H1 (cell line): Measurements from ENCODE around the gene ITFG2. TPM values are rescaled to one million over a fixed set of nuclear protein-coding genes. Genes with fewer than 3 reads are reported as not detected.

Experiments used
- CTCF ChIA-PET: fragments of 300-600 bp; sonication (Branson Sonifier 250); formaldehyde crosslinking; loops from one replicate; lab custom pipeline; 2021; ENCODE audit not compliant: partially characterized antibody; lab: Charles Lee
- POLR2A ChIA-PET: fragments of 300-600 bp; sonication (Branson Sonifier 250); formaldehyde crosslinking; loops from one replicate; lab custom pipeline; 2021; ENCODE audit warnings: inconsistent platforms; ENCODE audit not compliant: partially characterized antibody; lab: Charles Lee
- DNase-seq, 2 experiments: peaks; one replicate each; pipeline versions ENCODE4 v3.0.0 to v3.0.0-alpha.2; 2010 to 2022; ENCODE audit warnings: low spot score in 2 of 2, low read depth in 1 of 2, mixed read lengths in 1 of 2
- FAIRE-seq: peaks from 2 replicates; lab custom pipeline; 2011; peaks lifted over from hg19 to GRCh38; lab: Jason Lieb, UNC
- H2AFZ ChIP-seq: 2 replicates; pipeline ENCODE4 v1.8.1; 2012; ENCODE audit warnings: low read length, inconsistent platforms
- H2AK5ac ChIP-seq: 2 replicates; pipeline ENCODE4 v1.6.1; 2013; ENCODE audit warnings: low read depth, low read length
- H2BK120ac ChIP-seq: replicated peaks from 2 replicates; pipeline ENCODE3; 2013; ENCODE audit warnings: low read depth, low read length, inconsistent platforms
- H2BK12ac ChIP-seq: 2 replicates; pipeline ENCODE4 v1.6.1; 2013; ENCODE audit warnings: low read depth, low read length
- H2BK15ac ChIP-seq: 2 replicates; pipeline ENCODE4 v1.6.1; 2013; ENCODE audit warnings: low read length
- H2BK20ac ChIP-seq: 2 replicates; pipeline ENCODE4 v1.6.1; 2013; ENCODE audit warnings: low read length
- H2BK5ac ChIP-seq: 2 replicates; pipeline ENCODE4 v1.6.1; 2013; ENCODE audit warnings: low read depth, low read length
- H3K14ac ChIP-seq: 2 replicates; pipeline ENCODE4 v1.6.1; 2013; ENCODE audit warnings: inconsistent platforms; ENCODE audit not compliant: insufficient read length
- H3K18ac ChIP-seq: 2 replicates; pipeline ENCODE4 v1.6.1; 2013; ENCODE audit warnings: low read length; ENCODE audit errors: extremely low read depth
- H3K23ac ChIP-seq: 2 replicates; pipeline ENCODE4 v1.6.1; 2013; ENCODE audit warnings: inconsistent platforms; ENCODE audit not compliant: insufficient read length
- H3K23me2 ChIP-seq: 2 replicates; pipeline ENCODE4 v1.6.1; 2013; ENCODE audit warnings: low read depth, low read length
- H3K27ac ChIP-seq: 2 replicates; pipeline ENCODE4 v1.6.1; 2011; ENCODE audit warnings: low read depth, low read length, inconsistent platforms
- H3K27me3 ChIP-seq, 4 experiments: replicated peaks in 1 of 4; 1 replicate in 1 of 4; 2 replicates in 3 of 4; pipeline versions ENCODE4 v1.6.1 to v1.8.1; 2011 to 2013; ENCODE audit warnings: low read length in 3 of 4, mild to moderate bottlenecking in 3 of 4, inconsistent platforms in 2 of 4, mixed read lengths in 2 of 4, moderate library complexity in 1 of 4; ENCODE audit not compliant: control insufficient read depth in 3 of 4, insufficient read depth in 3 of 4; ENCODE audit errors: extremely low read depth in 1 of 4
- H3K36me3 ChIP-seq, 4 experiments: 2 replicates each; pipeline versions ENCODE4 v1.6.1 to v1.8.1; 2011 to 2013; ENCODE audit warnings: mild to moderate bottlenecking in 4 of 4, low read length in 3 of 4, moderate library complexity in 2 of 4, control low read depth in 1 of 4, inconsistent platforms in 1 of 4; ENCODE audit not compliant: insufficient read depth in 4 of 4, control insufficient read depth in 2 of 4
- H3K4ac ChIP-seq: replicated peaks from 2 replicates; pipeline ENCODE3; 2013; ENCODE audit warnings: low read length, low read depth, mixed read lengths, inconsistent platforms; ENCODE audit not compliant: insufficient read length
- H3K4me1 ChIP-seq, 4 experiments: replicated peaks in 1 of 4; 1 replicate in 1 of 4; 2 replicates in 3 of 4; pipeline versions ENCODE4 v1.6.1 to v1.8.1; 2011 to 2013; ENCODE audit warnings: low read length in 3 of 4, inconsistent platforms in 2 of 4, mixed read lengths in 1 of 4; ENCODE audit not compliant: insufficient read depth in 4 of 4, control insufficient read depth in 3 of 4
- H3K4me2 ChIP-seq, 2 experiments: 2 replicates each; pipeline versions ENCODE4 v1.6.1 to v1.8.1; 2011 to 2013; ENCODE audit warnings: low read depth in 2 of 2, low read length in 2 of 2, control low read depth in 1 of 2, inconsistent platforms in 1 of 2, mild to moderate bottlenecking in 1 of 2; ENCODE audit not compliant: insufficient read depth in 1 of 2
- H3K4me3 ChIP-seq, 4 experiments: fragments of 200-600, 300-600 bp in 1 of 4; sonication (generic), shearing (Covaris generic), sonication (Bioruptor Twin) in 1 of 4; 2 replicates each; pipeline versions ENCODE4 v1.5.1 to v1.8.1; 2011 to 2016; ENCODE audit warnings: low read length in 4 of 4, low read depth in 3 of 4, control low read depth in 2 of 4, inconsistent platforms in 2 of 4, mild to moderate bottlenecking in 2 of 4, mixed read lengths in 1 of 4, moderate library complexity in 1 of 4; ENCODE audit not compliant: insufficient read depth in 2 of 4; ENCODE audit errors: extremely low read depth in 1 of 4
- H3K56ac ChIP-seq: replicated peaks from 2 replicates; pipeline ENCODE3; 2013; ENCODE audit warnings: low read depth, mild to moderate bottlenecking, mixed read lengths, low read length, inconsistent platforms; ENCODE audit not compliant: insufficient read length
- H3K79me1 ChIP-seq: 2 replicates; pipeline ENCODE4 v1.6.1; 2013; ENCODE audit warnings: low read depth, low read length, control low read depth
- H3K79me2 ChIP-seq, 2 experiments: 2 replicates each; pipeline versions ENCODE4 v1.6.1 to v1.8.1; 2012 to 2013; ENCODE audit warnings: low read length in 2 of 2, mild to moderate bottlenecking in 2 of 2, inconsistent platforms in 1 of 2; ENCODE audit not compliant: insufficient read depth in 2 of 2, control insufficient read depth in 1 of 2
- H3K9ac ChIP-seq, 4 experiments: replicated peaks in 1 of 4; 1 replicate in 1 of 4; 2 replicates in 3 of 4; pipeline versions ENCODE4 v1.6.1 to v1.8.1; 2011 to 2013; ENCODE audit warnings: low read depth in 3 of 4, low read length in 3 of 4, control low read depth in 2 of 4, mild to moderate bottlenecking in 2 of 4, moderate library complexity in 2 of 4, inconsistent platforms in 1 of 4; ENCODE audit errors: extremely low read depth in 1 of 4
- H3K9me3 ChIP-seq, 2 experiments: 2 replicates each; pipeline versions ENCODE4 v1.6.1 to v1.8.1; 2012 to 2013; ENCODE audit warnings: mild to moderate bottlenecking in 2 of 2, moderate library complexity in 2 of 2, control low read depth in 1 of 2, inconsistent platforms in 1 of 2, low read depth in 1 of 2, low read length in 1 of 2, mixed read lengths in 1 of 2; ENCODE audit not compliant: insufficient read depth in 2 of 2
- H4K20me1 ChIP-seq, 2 experiments: replicated peaks in 1 of 2; 2 replicates each; pipeline versions ENCODE3 to v1.8.1; 2011 to 2013; ENCODE audit warnings: inconsistent platforms in 2 of 2, low read length in 2 of 2, mild to moderate bottlenecking in 1 of 2; ENCODE audit not compliant: insufficient read depth in 2 of 2, control insufficient read depth in 1 of 2
- H4K5ac ChIP-seq: 2 replicates; pipeline ENCODE4 v1.6.1; 2013; ENCODE audit warnings: low read length, low read depth, mixed read lengths, inconsistent platforms; ENCODE audit not compliant: insufficient read length
- H4K8ac ChIP-seq: 2 replicates; pipeline ENCODE4 v1.8.0; 2013; ENCODE audit warnings: mild to moderate bottlenecking, moderate library complexity, low read length, inconsistent platforms; ENCODE audit not compliant: insufficient read depth; ENCODE audit errors: extremely low read depth
- H4K91ac ChIP-seq: replicated peaks from 2 replicates; pipeline ENCODE3; 2013; ENCODE audit warnings: low read length, mixed read lengths, inconsistent platforms; ENCODE audit not compliant: insufficient read length
- CEBPB ChIP-seq: IDR thresholded peaks from 2 replicates; pipeline ENCODE4 v1.6.1; 2012; ENCODE audit warnings: low read depth, low read length
- E2F6 ChIP-seq: IDR thresholded peaks from 2 replicates; pipeline ENCODE4 v1.6.1; 2012; ENCODE audit warnings: inconsistent platforms
- TEAD4 ChIP-seq: IDR thresholded peaks from 2 replicates; pipeline ENCODE4 v1.6.1; 2012; ENCODE audit warnings: low read depth, low read length, inconsistent platforms, mixed read lengths
- WGBS, 2 experiments: shearing (Covaris generic) in 1 of 2; methylation state at CpG; one replicate each; pipeline versions ENCODE4 v1.1.6 to v1.1.7; 2013 to 2015; ENCODE audit warnings: low lambda C conversion rate in 2 of 2, mixed read lengths in 2 of 2, inconsistent platforms in 1 of 2, low coverage in 1 of 2, missing lambda C conversion rate in 1 of 2; ENCODE audit not compliant: insufficient replicate concordance in 2 of 2, insufficient coverage in 1 of 2, insufficient read length in 1 of 2; ENCODE audit errors: extremely low coverage in 1 of 2, missing lambda C conversion rate in 1 of 2; 5-methylcytosine and 5-hydroxymethylcytosine counted together
- polyA plus RNA-seq, 7 experiments: library from polyadenylated mRNA; depleted of rRNA in 3 of 7; stranded (reverse) in 5 of 7; unstranded in 2 of 7; fragments of >200 nt in 5 of 7; fragments of 200-250 nt in 2 of 7; gene quantifications; 1 replicate in 5 of 7; 2 replicates in 1 of 7; 4 replicates in 1 of 7; pipeline versions ENCODE4 v1.2.1 to v1.2.3, GENCODE V29; 2011 to 2013; ENCODE audit warnings: missing spikeins in 2 of 7, mixed read lengths in 2 of 7
- total RNA-seq: library from RNA; stranded (reverse); fragmentation: NEBNext Ultra II Directional; extraction: Animal tissue kit (Norgen Biotek cat#: 25700); gene quantifications from 2 replicates; pipeline ENCODE4 v1.2.1, GENCODE V29; 2021

Gene ITFG2
- total and polyA plus RNA-seq, 2 of the 8 experiments (the other 6 are each of a cell fraction or from before 2014, with no cell fraction given), result 15.0 to 22.9 TPM

DNA sequence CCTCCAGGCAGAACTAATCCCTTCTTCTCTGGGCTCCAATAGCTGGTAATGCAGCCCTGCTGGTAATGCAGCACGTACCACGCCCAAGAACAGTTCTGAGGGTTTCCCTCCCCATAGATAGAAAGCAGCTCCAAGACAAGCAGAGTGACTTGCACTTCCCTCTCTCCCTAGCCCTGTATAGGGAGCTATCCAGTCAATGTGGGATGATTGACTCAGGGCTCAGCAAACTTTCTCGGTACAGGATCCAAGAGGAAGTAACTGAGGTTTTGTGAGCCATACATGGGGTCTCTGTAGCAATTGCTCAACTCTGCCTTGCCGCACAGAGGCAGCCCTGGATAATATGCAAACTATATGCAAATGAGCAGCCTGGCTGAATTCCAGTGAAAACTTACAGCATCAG lies 33.2 kb upstream of the ITFG2 start:
- H3K79me2 ChIP-seq, result no peaks in the 10 kb centered on the region
- no peak overlapping the region for H3K23ac ChIP-seq
- WGBS, 2 experiments, result 47% methylated on average over 4 of the region's 4 CpGs; no CpG with 5 or more reads in 1 of the 2 experiments
- no peak overlapping the region for H3K18ac ChIP-seq
- FAIRE-seq, result peak; percentile 85
- no peak overlapping the region for H3K27ac ChIP-seq
- H3K56ac ChIP-seq, result no peak overlapping the region
- no peaks in the 10 kb centered on the region for H3K27me3 ChIP-seq
- no peak overlapping the region for H2BK15ac ChIP-seq
- H3K4me1 ChIP-seq, result peaks cover 2 to 6% (median 5%) of the 10 kb centered on the region in 4 experiments; a peak in 6 of 7 replicates
- H2AK5ac ChIP-seq, result no peak overlapping the region
- H2BK20ac ChIP-seq, result no peak overlapping the region
- no peak overlapping the region for H3K4ac ChIP-seq
- peak overlapping the region; percentile 22; the same call in 1 of the 2 replicates for H2BK5ac ChIP-seq
- H3K9ac ChIP-seq, result no peak overlapping the region
- H4K5ac ChIP-seq, result no peak overlapping the region
- H3K14ac ChIP-seq, result no peak overlapping the region
- H2BK12ac ChIP-seq, result no peak overlapping the region
- ChIA-PET POLR2A (interaction anchor here (0.8 kb wide), 1 partner anchor 14 kb away, joined by 4 read pairs; no protein-coding TSS in a partner anchor), CTCF (interaction anchor here (0.8 to 1.3 kb wide), 7 partner anchors 15 to 75 kb away, joined by 3 to 4 read pairs (median 3); no protein-coding TSS in a partner anchor)
- no peak overlapping the region for H4K8ac ChIP-seq
- H3K4me3 ChIP-seq, result no peak overlapping the region
- H3K9me3 ChIP-seq, result no peaks in the 10 kb centered on the region
- H2AFZ ChIP-seq, result no peak overlapping the region
- H3K23me2 ChIP-seq, result no peaks in the 10 kb centered on the region
- H3K36me3 ChIP-seq, result no peaks in the 10 kb centered on the region
- peak overlapping the region in 1 of 2 experiments; percentile 33; a peak in 2 of 4 replicates for H3K4me2 ChIP-seq
- no peak overlapping the region for H2BK120ac ChIP-seq
- no peak for DNase-seq
- H4K20me1 ChIP-seq, result no peaks in the 10 kb centered on the region
- TF ChIP-seq TEAD4 (peak; percentile 26; the same call in 1 of the 2 replicates), CEBPB (peak; percentile 94), E2F6 (no peak)
- H3K79me1 ChIP-seq, result no peaks in the 10 kb centered on the region
- peak overlapping the region; percentile 8 for H4K91ac ChIP-seq
